HCT116 (cell line): ENCODE data around the gene PITRM1. TPM values are rescaled to one million over a fixed set of nuclear protein-coding genes. Genes with fewer than 3 reads are reported as not detected.

ENCODE experiments used
- ATAC-seq: fragments of 200-7000 bp; cut with Tn5 transposase; 2 replicates; pipeline ENCODE4 v1.9.1; 2020; ENCODE audit warnings: mild to moderate bottlenecking, moderate library complexity
- BruUV-seq: library from RNA; stranded (reverse); fragments of 400-500 nt; replicated peaks from 2 replicates; lab custom pipeline; 2021; lab: Mats Ljungman, UMichigan
- CTCF ChIA-PET: fragments of 300-600 bp; sonication (Branson Sonifier 250); formaldehyde crosslinking; loops from one replicate; lab custom pipeline; 2021; ENCODE audit warnings: antibody characterized with exemption; lab: Charles Lee
- POLR2A ChIA-PET: fragments of 300-600, 350-600 bp; sonication (Branson Sonifier 250); formaldehyde crosslinking; loops from one replicate; lab custom pipeline; 2021; ENCODE audit warnings: antibody characterized with exemption; lab: Charles Lee
- RAD21 ChIA-PET, 2 experiments: fragments of 300-600 bp; sonication (Branson Sonifier 250); formaldehyde crosslinking; loops; one replicate each; lab custom pipeline; 2023; ENCODE audit warnings: low total read pairs in 2 of 2; ENCODE audit not compliant: uncharacterized antibody in 2 of 2, unreplicated experiment in 2 of 2, low non-redundant PET in 1 of 2; lab: Charles Lee
- DNase-seq: peaks from one replicate; pipeline ENCODE4 v3.0.0-alpha.2; 2010; ENCODE audit warnings: low read depth, low spot score
- H2AFZ ChIP-seq: fragments of 200-600 bp; shearing (Covaris generic), sonication (generic); 2 replicates; pipeline ENCODE4 v1.6.1; 2017; ENCODE audit warnings: low read depth, mixed run types, mixed read lengths, antibody characterized with exemption, low read length; ENCODE audit not compliant: poor library complexity, severe bottlenecking
- H3K27ac ChIP-seq: 2 replicates; pipeline ENCODE4 v1.5.1; 2012; ENCODE audit warnings: low read depth, low read length
- H3K27me3 ChIP-seq: fragments of 200-600 bp; sonication (generic); 2 replicates; pipeline ENCODE4 v1.6.1; 2016; ENCODE audit warnings: mixed run types, low read length, mixed read lengths; ENCODE audit not compliant: insufficient read depth
- H3K36me3 ChIP-seq, 2 experiments: fragments of 200-500 bp in 1 of 2; fragments of 200-600 bp in 1 of 2; sonication (Bioruptor generic) in 1 of 2; sonication (generic) in 1 of 2; 2 replicates each; pipeline versions ENCODE4 v1.5.1 to v1.6.1; 2014 to 2016; ENCODE audit warnings: low read length in 2 of 2, inconsistent platforms in 1 of 2, mixed read lengths in 1 of 2, mixed run types in 1 of 2; ENCODE audit not compliant: insufficient read depth in 2 of 2, control insufficient read depth in 1 of 2
- H3K4me1 ChIP-seq, 2 experiments: fragments of 200-600 bp in 1 of 2; sonication (generic) in 1 of 2; 2 replicates each; pipeline versions ENCODE4 v1.5.1 to v1.6.1; 2012 to 2017; ENCODE audit warnings: low read length in 2 of 2, inconsistent platforms in 1 of 2, mild to moderate bottlenecking in 1 of 2, mixed read lengths in 1 of 2, mixed run types in 1 of 2, moderate library complexity in 1 of 2; ENCODE audit not compliant: insufficient read depth in 2 of 2, control insufficient read depth in 1 of 2
- H3K4me2 ChIP-seq: fragments of 200-600 bp; sonication (generic); 2 replicates; pipeline ENCODE4 v1.6.1; 2017; ENCODE audit warnings: mixed run types, low read length, mixed read lengths
- H3K4me3 ChIP-seq, 2 experiments: fragments of 200-600 bp in 1 of 2; sonication (generic) in 1 of 2; replicated peaks in 1 of 2; 2 replicates each; pipeline ENCODE4 v1.5.1; 2011 to 2016; ENCODE audit warnings: low read length in 2 of 2, control low read depth in 1 of 2, low read depth in 1 of 2, mild to moderate bottlenecking in 1 of 2, mixed read lengths in 1 of 2, mixed run types in 1 of 2
- H3K79me2 ChIP-seq: fragments of 200-600 bp; sonication (generic); 2 replicates; pipeline ENCODE4 v1.6.1; 2017; ENCODE audit warnings: mild to moderate bottlenecking, mixed run types, low read length, moderate library complexity, mixed read lengths; ENCODE audit not compliant: insufficient read depth
- H3K9ac ChIP-seq: fragments of 200-600 bp; sonication (generic); 2 replicates; pipeline ENCODE4 v1.6.1; 2016; ENCODE audit warnings: low read length, mixed read lengths
- H3K9me2 ChIP-seq: fragments of 200-600 bp; sonication (generic), shearing (Covaris generic); 2 replicates; pipeline ENCODE4 v1.6.1; 2017; ENCODE audit warnings: mixed run types, mild to moderate bottlenecking, moderate library complexity; ENCODE audit not compliant: insufficient read depth
- H3K9me3 ChIP-seq, 2 experiments: fragments of 200-500 bp in 1 of 2; fragments of 200-600 bp in 1 of 2; sonication (Bioruptor generic) in 1 of 2; sonication (generic) in 1 of 2; 2 replicates each; pipeline ENCODE4 v1.6.1; 2014 to 2017; ENCODE audit warnings: low read length in 2 of 2, mixed read lengths in 2 of 2, inconsistent platforms in 1 of 2, low read depth in 1 of 2, mild to moderate bottlenecking in 1 of 2, mixed run types in 1 of 2, moderate library complexity in 1 of 2; ENCODE audit not compliant: control insufficient read depth in 1 of 2, insufficient read depth in 1 of 2
- H4K20me1 ChIP-seq: fragments of 200-600 bp; sonication (generic), shearing (Covaris generic); 2 replicates; pipeline ENCODE4 v1.6.1; 2017; ENCODE audit warnings: mixed run types, mild to moderate bottlenecking, moderate library complexity; ENCODE audit not compliant: insufficient read depth
- ATF3 ChIP-seq: IDR thresholded peaks from 2 replicates; pipeline ENCODE4 v1.6.1; 2012
- CEBPB ChIP-seq: IDR thresholded peaks from 2 replicates; pipeline ENCODE4 v1.6.1; 2012; ENCODE audit warnings: low read depth
- EGR1 ChIP-seq: IDR thresholded peaks from 2 replicates; pipeline ENCODE4 v1.6.1; 2012; ENCODE audit warnings: low read depth
- ELF1 ChIP-seq: IDR thresholded peaks from 2 replicates; pipeline ENCODE4 v1.6.1; 2012; ENCODE audit warnings: low read depth, borderline replicate concordance
- EZH2 ChIP-seq: fragments of 200-600 bp; sonication (generic); IDR thresholded peaks from 2 replicates; pipeline ENCODE4 v1.6.1; 2017; ENCODE audit warnings: antibody characterized with exemption, mixed run types
- JUND ChIP-seq: IDR thresholded peaks from 2 replicates; pipeline ENCODE4 v1.6.1; 2012
- MAX ChIP-seq: IDR thresholded peaks from 2 replicates; pipeline ENCODE4 v1.6.1; 2012
- POLR2AphosphoS5 ChIP-seq: IDR thresholded peaks from 2 replicates; pipeline ENCODE4 v1.6.1; 2011; ENCODE audit warnings: mild to moderate bottlenecking, low read depth, low read length, moderate library complexity
- SIN3A ChIP-seq: IDR thresholded peaks from 2 replicates; pipeline ENCODE4 v1.6.1; 2012; ENCODE audit warnings: low read depth
- SP1 ChIP-seq: IDR thresholded peaks from 2 replicates; pipeline ENCODE4 v1.6.1; 2012; ENCODE audit warnings: low read depth
- YY1 ChIP-seq: IDR thresholded peaks from 2 replicates; pipeline ENCODE4 v1.6.1; 2011; ENCODE audit warnings: low read length, low read depth, moderate library complexity, mild to moderate bottlenecking; ENCODE audit not compliant: insufficient replicate concordance; ENCODE audit errors: extremely low read depth
- ZBTB33 ChIP-seq: IDR thresholded peaks from 2 replicates; pipeline ENCODE4 v1.6.1; 2011; ENCODE audit warnings: mild to moderate bottlenecking, low read length, moderate library complexity; ENCODE audit not compliant: insufficient replicate concordance; ENCODE audit errors: extremely low read depth
- ZFX ChIP-seq: fragments of 450-650 bp; IDR thresholded peaks from 2 replicates; pipeline ENCODE4 v1.6.1; 2017
- ZNF274 ChIP-seq: fragments of 200-500 bp; sonication (Bioruptor generic); IDR thresholded peaks from 2 replicates; pipeline ENCODE4 v1.6.1; 2014; ENCODE audit warnings: mild to moderate bottlenecking, low read depth, low read length, inconsistent platforms
- intact Hi-C: fragments of 100-400 bp; cut with micrococcal nuclease; formaldehyde crosslinking; loops from 2 replicates; pipeline ENCODE4 v1.10.0; 2022
- total RNA-seq: library from RNA; stranded (reverse); gene quantifications from one replicate; pipeline ENCODE4 v1.2.1, GENCODE V29; 2021; ENCODE audit not compliant: unreplicated experiment

PITRM1 gene
- total RNA-seq, 1 experiment from 2014 or later: 59.5 TPM

GRCh38 chr10:3146289-3146688, 26.3 kb downstream of the PITRM1 start:
- Histone ChIP-seq H3K9me2 (no peaks in the 10 kb centered on the region), H3K4me3 (no peak overlapping the region), H3K27ac (no peak overlapping the region), H3K4me2 (no peak overlapping the region), H2AFZ (no peak overlapping the region), H3K9me3 (no peaks in the 10 kb centered on the region), H3K79me2 (no peaks in the 10 kb centered on the region), H3K9ac (no peak overlapping the region), H3K4me1 (no peaks in the 10 kb centered on the region), H3K27me3 (no peaks in the 10 kb centered on the region), H4K20me1 (no peaks in the 10 kb centered on the region), H3K36me3 (peaks cover 34 to 49% of the 10 kb centered on the region in 2 experiments; a peak in 3 of 4 replicates)
- ChIA-PET POLR2A (no interaction called here), CTCF (no interaction called here), RAD21 (no interaction called here)
- no TSS peak for BruUV-seq
- TF ChIP-seq EZH2 (no peak), ATF3 (no peak), YY1 (no peak)
- ATAC-seq: no peak
- intact Hi-C loops: no loop called here
- DNase-seq: no peak

- ChIA-PET RAD21 (no interaction called here), CTCF (no interaction called here), POLR2A (no interaction called here)
- H3K4me2 ChIP-seq: no peak overlapping the region
- BruUV-seq: no TSS peak
- no peaks in the 10 kb centered on the region for H3K79me2 ChIP-seq
- H2AFZ ChIP-seq: no peak overlapping the region
- TF ChIP-seq CEBPB: no peak
- TF ChIP-seq SP1: no peak
- TF ChIP-seq ZFX: no peak
- TF ChIP-seq ZBTB33: no peak
- no peak for TF ChIP-seq ELF1
- TF ChIP-seq EGR1: no peak
- no peak for TF ChIP-seq MAX
- no peak for TF ChIP-seq POLR2AphosphoS5
- no peak for TF ChIP-seq YY1
- no peak for TF ChIP-seq JUND
- TF ChIP-seq ZNF274: no peak
- no peak for TF ChIP-seq SIN3A
- no peak for TF ChIP-seq EZH2
- no peaks in the 10 kb centered on the region for H3K27me3 ChIP-seq
- no peak overlapping the region for H3K4me3 ChIP-seq
- H4K20me1 ChIP-seq: no peaks in the 10 kb centered on the region
- peaks cover 38 to 39% of the 10 kb centered on the region in 2 experiments; a peak in 3 of 4 replicates for H3K36me3 ChIP-seq
- no peaks in the 10 kb centered on the region for H3K4me1 ChIP-seq
- no peak overlapping the region for H3K27ac ChIP-seq
- H3K9ac ChIP-seq: no peak overlapping the region
- no peaks in the 10 kb centered on the region for H3K9me3 ChIP-seq
- ATAC-seq (no peak), DNase-seq (no peak)
- intact Hi-C loops: no loop called here
- H3K9me2 ChIP-seq: no peaks in the 10 kb centered on the region
Measured at GRCh38 chr10:3145366-3145765, 27.2 kb downstream of the PITRM1 start.
